Activated T-helper 17 cell treated with anti-CD3 and anti-CD28 coated beads, Interleukin-2, amount 50 U/mL, for 72 hours (primary cell): ENCODE data around the gene CDH15. TPM values are rescaled to one million over a fixed set of nuclear protein-coding genes. Genes with fewer than 3 reads are reported as not detected.

Source experiments
- ATAC-seq: fragments of 150-1000 bp; cut with Tn5 transposase; replicated peaks from 2 replicates; pipeline ENCODE4 v1.10.0; 2021; ENCODE audit warnings: mild to moderate bottlenecking, moderate library complexity
- H3K27ac Mint-ChIP-seq: one replicate; pipeline ENCODE4 v1.8.0; 2022; ENCODE audit warnings: mixed read lengths
- H3K27me3 Mint-ChIP-seq: one replicate; pipeline ENCODE4 v1.8.0; 2022; ENCODE audit warnings: mixed read lengths
- H3K36me3 Mint-ChIP-seq: one replicate; pipeline ENCODE4 v1.8.0; 2022; ENCODE audit warnings: low read depth, mild to moderate bottlenecking, mixed read lengths
- H3K4me1 Mint-ChIP-seq: one replicate; pipeline ENCODE4 v1.8.0; 2022; ENCODE audit warnings: mixed read lengths
- H3K4me3 Mint-ChIP-seq: one replicate; pipeline ENCODE4 v1.8.0; 2022; ENCODE audit warnings: mild to moderate bottlenecking, mixed read lengths
- H3K9me3 Mint-ChIP-seq: one replicate; pipeline ENCODE4 v1.8.0; 2022; ENCODE audit warnings: mixed read lengths
- total RNA-seq, 2 donors: library from RNA; stranded (reverse); gene quantifications; one replicate each; pipeline ENCODE4 v1.2.3, GENCODE V29; 2022

CDH15 gene, protein sequence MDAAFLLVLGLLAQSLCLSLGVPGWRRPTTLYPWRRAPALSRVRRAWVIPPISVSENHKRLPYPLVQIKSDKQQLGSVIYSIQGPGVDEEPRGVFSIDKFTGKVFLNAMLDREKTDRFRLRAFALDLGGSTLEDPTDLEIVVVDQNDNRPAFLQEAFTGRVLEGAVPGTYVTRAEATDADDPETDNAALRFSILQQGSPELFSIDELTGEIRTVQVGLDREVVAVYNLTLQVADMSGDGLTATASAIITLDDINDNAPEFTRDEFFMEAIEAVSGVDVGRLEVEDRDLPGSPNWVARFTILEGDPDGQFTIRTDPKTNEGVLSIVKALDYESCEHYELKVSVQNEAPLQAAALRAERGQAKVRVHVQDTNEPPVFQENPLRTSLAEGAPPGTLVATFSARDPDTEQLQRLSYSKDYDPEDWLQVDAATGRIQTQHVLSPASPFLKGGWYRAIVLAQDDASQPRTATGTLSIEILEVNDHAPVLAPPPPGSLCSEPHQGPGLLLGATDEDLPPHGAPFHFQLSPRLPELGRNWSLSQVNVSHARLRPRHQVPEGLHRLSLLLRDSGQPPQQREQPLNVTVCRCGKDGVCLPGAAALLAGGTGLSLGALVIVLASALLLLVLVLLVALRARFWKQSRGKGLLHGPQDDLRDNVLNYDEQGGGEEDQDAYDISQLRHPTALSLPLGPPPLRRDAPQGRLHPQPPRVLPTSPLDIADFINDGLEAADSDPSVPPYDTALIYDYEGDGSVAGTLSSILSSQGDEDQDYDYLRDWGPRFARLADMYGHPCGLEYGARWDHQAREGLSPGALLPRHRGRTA
- total RNA-seq, result under 1 TPM; 0.15 to 0.37 TPM

DNA sequence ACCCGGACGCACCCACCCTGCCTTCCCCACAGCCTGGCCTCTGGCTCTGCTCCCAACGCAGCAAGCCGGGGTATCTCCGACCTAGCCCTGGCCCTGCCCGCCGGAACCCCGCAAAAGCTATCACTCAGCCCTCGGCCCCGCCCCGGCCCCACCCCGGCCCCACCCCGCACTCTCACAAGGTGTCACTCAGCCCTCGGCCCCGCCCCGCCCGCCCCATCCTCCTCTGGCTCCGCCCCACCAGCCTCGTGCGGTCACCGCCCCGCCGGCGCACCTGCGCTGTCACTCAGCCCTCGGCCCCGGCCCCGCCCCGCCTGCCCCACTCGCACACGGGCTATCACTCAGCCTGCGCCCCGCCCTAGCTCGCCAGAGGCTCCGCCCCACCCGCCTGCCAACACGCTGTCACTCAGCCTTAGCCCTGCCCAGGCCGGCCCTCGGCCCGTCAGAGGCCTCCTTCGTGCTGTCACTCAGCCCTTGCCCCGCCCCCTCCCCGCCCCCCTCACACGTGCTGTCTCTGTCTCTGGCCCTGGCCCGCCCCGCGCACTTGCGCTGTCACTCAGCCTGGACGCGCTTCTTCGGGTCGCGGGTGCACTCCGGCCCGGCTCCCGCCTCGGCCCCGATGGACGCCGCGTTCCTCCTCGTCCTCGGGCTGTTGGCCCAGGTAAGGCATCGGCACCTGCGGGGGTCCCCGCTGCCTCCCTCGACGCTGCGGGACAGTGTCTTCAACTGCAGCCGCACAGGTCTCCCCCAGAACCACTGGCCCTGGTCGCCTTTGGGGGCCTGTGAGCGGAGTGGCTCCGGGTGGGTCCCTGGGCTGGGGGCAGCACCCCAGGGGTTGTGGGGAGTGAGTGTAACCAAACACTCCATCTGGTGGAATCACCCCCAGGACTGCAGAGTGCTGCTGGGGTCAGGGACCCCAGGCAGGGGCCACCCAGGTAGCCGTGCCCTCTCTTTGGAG, at the start of gene CDH15:
Gene CDH15 (plus strand): TSS at position 533 of the 955 bp plus-strand sequence. CDS start 84 bp downstream, at position 617.
- peaks cover 2% of the 10 kb centered on the region for H3K27me3 Mint-ChIP-seq
- peaks cover 5% of the 10 kb centered on the region for H3K4me1 Mint-ChIP-seq
- no peaks in the 10 kb centered on the region for H3K36me3 Mint-ChIP-seq
- peak within 1 kb of the TSS; percentile 20 for H3K27ac Mint-ChIP-seq
- H3K9me3 Mint-ChIP-seq, result no peaks in the 10 kb centered on the region
- ATAC-seq, result peak; percentile 95
- peak within 1 kb of the TSS; percentile 69 for H3K4me3 Mint-ChIP-seq

DNA sequence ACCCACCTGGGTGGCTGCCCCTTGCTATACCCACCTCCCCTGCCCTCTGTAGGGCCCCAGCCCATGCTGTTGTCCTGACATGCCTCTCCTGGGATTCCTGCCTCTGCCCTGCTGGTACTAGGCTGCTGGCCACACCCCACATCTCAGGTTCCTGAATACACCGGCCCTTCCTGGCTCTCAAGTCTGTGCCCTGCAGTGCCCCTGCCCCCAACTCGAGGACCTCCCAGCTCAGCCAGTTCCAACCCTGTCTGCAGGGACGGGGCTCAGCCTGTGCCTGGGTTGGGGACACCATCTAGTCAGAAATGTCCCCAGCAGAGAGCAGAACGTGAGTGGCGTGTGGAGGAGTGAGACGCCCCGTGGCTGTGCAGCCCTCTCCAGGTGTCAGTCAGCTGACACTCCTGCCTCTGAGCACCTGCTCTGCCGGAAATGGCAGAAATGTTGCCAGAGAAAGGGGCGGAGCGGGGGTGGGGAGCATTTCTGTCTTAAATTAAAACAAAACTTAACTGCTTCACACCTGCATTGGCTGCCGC, 49.2 kb upstream of the CDH15 start:
- H3K4me3 Mint-ChIP-seq, result no peak overlapping the region
- peaks cover 35% of the 10 kb centered on the region for H3K36me3 Mint-ChIP-seq
- peak; percentile 64 for ATAC-seq
- H3K27me3 Mint-ChIP-seq, result no peaks in the 10 kb centered on the region
- H3K27ac Mint-ChIP-seq, result peak overlapping the region; percentile 41
- no peaks in the 10 kb centered on the region for H3K9me3 Mint-ChIP-seq
- peaks cover 4% of the 10 kb centered on the region for H3K4me1 Mint-ChIP-seq

DNA sequence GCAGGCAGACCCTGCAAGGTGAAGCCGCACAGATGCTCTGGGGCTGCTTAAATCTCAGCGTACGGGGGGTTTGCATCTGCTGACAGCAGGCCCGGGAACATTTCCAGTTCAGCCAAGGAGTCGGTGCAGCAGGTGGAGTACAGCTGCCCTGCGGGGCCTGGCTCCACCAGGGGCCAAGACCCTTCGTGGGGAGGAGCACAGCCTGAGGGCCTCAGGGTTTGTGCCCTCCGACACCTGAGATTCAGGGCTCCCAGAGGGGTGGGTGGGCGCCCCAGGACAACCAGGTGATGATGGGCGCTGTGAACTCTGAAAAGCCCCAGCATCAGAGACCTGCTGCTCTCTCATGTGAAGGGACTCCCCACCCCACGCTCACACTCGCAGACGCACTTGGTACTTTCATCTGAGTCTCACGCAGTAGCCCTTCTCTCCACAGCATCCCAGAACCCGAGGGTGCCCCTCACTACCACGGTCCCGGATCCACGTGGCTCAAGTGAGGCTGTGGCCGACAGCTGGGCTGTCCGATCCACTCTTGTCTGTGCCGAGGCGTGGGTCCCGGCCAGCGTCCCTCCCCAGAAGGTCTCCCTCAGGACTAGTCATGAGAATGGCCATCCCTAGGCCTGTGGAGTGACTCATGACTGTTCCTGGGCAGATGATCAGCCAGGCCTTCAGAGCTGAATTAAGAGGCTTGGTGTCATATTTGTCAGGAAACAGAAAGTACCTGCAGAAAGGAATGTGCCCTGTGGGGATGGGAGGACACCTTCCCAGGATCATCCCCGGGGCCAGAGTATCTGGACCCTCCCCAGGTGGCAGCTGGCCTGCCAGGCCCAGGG, 48.3 kb upstream of the CDH15 start:
- Mint-ChIP-seq H3K4me1 (peaks cover 4% of the 10 kb centered on the region), H3K9me3 (no peaks in the 10 kb centered on the region), H3K4me3 (no peak overlapping the region), H3K36me3 (peaks cover 29% of the 10 kb centered on the region), H3K27ac (peak overlapping the region; percentile 41), H3K27me3 (no peaks in the 10 kb centered on the region)
- ATAC-seq, result no peak

DNA sequence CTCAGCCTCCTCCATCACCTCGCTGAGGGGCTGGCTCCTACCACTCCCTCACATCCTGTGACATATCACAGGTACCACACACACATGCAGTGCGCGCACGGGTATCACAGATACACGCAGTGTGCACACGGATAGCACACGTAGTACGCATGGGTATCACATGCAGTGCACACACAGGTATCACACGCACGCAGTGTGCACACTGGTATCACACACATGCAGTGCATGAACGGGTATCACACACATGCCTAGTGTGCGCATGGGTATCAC, 47.8 kb upstream of the CDH15 start:
- Mint-ChIP-seq H3K36me3 (peaks cover 30% of the 10 kb centered on the region), H3K9me3 (no peaks in the 10 kb centered on the region), H3K27me3 (no peaks in the 10 kb centered on the region), H3K4me3 (no peak overlapping the region), H3K4me1 (peaks cover 4% of the 10 kb centered on the region), H3K27ac (peak overlapping the region; percentile 41)
- ATAC-seq, result no peak

DNA sequence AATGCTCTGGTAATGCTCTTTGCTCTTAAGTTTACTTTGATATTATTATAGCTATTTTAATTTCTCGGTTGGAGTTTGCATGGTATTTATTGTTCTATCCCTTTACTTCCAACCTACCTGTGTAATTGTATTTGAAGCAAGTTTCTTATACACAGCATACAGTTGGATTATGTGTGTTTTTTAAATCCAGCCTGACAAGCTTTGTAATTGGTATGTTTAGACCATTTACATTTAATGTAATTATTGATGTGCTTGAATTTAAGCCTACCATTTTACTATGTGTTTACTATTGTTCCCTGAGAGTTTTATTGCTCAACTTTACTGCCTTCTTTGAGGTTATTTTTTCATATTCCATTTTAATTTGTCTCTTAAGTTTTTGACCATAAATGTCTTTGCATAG, 42.2 kb upstream of the CDH15 start:
- H3K9me3 Mint-ChIP-seq, result no peaks in the 10 kb centered on the region
- H3K27ac Mint-ChIP-seq, result no peak overlapping the region
- no peak for ATAC-seq
- peaks cover 4% of the 10 kb centered on the region for H3K4me1 Mint-ChIP-seq
- no peak overlapping the region for H3K4me3 Mint-ChIP-seq
- H3K36me3 Mint-ChIP-seq, result peaks cover 35% of the 10 kb centered on the region
- H3K27me3 Mint-ChIP-seq, result no peaks in the 10 kb centered on the region

DNA sequence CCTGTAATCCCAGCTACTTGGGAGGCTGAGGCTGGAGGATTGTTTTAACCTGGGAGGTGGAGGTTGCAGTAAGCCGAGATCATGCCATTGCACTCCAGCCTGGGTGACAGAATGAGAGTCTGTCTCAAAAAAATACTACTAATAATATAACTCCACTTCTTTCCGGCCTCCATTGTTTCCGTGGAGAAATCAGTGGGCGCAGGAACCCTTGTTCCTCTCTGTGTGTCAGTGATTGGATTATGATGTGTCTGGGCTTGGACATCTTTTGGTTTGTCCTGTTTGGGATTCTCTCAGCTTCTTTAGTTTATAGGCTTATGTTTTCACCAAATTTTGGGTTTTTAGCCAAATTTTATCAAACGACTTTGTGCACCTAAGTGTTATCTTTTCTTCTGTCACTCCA, 41.1 kb upstream of the CDH15 start:
- ATAC-seq, result no peak
- no peaks in the 10 kb centered on the region for H3K9me3 Mint-ChIP-seq
- no peak overlapping the region for H3K4me3 Mint-ChIP-seq
- peaks cover 4% of the 10 kb centered on the region for H3K4me1 Mint-ChIP-seq
- no peaks in the 10 kb centered on the region for H3K27me3 Mint-ChIP-seq
- H3K27ac Mint-ChIP-seq, result no peak overlapping the region
- H3K36me3 Mint-ChIP-seq, result peaks cover 46% of the 10 kb centered on the region

DNA sequence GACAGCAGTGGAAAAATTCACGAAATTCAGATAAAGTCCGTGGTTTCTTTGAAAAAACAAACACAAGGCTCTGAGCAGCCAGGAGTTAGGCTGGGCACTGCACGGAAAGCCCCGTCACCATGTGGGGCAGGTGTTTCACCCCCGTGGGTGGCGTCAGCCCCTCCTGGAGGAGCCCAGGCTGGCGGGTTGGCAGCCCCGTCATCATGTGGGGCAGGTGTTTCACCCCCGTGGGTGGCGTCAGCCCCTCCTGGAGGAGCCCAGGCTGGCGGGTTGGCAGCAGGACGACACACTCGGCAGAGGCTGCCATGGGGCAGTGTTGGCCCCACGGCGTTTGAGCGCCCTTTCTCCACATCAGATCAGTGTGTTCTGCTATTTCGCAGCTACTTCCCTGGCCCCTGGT, 39.8 kb upstream of the CDH15 start:
- Mint-ChIP-seq H3K27ac (no peak overlapping the region), H3K4me1 (no peaks in the 10 kb centered on the region), H3K4me3 (no peak overlapping the region), H3K9me3 (no peaks in the 10 kb centered on the region), H3K27me3 (no peaks in the 10 kb centered on the region), H3K36me3 (peaks cover 47% of the 10 kb centered on the region)
- peak; percentile 47 for ATAC-seq

DNA sequence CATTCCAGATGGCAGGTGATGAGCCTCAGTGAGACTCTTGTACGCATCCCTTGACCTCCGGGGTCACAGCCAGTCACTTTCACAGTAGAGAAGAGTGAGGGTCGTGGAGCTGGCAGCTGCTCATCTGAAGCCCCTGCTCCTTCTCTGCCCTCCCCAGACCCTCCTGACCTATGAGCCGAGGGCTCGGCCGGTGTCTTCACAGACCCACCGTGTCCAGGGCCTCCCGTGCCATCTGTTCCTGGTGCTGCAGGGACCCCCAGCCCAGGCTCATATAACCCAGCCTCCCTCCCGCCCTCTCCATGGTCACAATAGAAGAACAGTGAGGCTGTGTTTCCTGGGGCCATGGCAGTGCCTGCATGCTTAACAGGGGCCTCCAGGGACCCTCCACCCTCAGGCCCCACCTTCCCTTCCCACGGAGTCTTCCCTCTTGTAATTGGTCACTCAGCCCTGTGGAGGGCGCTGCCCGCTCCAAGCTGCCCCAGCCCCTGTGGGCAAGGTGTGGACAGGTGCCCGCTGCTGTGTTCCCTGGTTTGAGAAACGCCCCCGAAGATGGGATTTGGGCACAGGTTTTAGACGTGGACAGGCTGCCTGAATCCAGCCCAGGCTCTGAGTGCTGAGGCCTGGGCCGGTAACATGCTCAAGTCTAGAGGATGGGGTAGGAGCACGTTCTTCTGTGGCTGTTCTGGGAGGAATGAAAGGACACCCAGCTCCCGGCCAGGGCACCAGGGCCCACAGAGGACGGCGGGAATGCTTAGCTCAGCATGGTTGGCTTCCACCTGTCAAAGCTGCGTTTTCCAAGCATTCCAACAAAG, 39.1 kb upstream of the CDH15 start:
- Mint-ChIP-seq H3K36me3 (peaks cover 47% of the 10 kb centered on the region), H3K4me1 (no peaks in the 10 kb centered on the region), H3K4me3 (no peak overlapping the region), H3K27me3 (no peaks in the 10 kb centered on the region), H3K9me3 (no peaks in the 10 kb centered on the region), H3K27ac (no peak overlapping the region)
- no peak for ATAC-seq

DNA sequence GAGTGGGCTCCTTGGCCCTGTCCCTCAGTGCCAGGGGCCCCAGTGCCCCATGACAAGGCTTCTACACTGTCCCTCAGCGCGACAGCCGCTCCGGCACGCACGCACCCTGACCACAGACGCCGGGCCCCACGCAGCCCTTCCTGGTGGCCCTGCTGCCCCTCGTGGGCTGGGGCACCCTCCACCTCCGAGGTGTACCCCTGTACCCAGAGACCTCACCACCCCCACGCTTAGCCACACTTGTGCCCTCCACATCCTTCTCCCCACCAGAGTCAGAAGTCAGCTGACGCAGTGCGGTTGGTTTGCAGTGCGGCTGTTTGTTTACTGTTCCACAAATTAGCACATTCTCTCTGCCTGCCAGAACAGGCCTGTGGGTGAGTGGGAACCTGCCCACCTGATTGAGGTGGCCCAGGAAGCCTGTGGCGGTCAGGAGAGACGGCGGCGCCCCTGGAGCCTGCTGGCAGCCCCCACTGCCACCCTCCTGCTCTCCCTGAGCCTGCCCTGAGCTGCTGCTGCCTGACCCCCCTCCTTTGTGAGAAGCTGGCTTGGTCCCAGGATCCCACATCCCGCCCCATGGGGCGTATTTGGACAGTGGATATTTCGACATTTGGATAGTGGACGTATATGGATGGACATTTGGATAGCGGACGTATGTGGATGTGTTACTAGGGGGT, 38.0 kb upstream of the CDH15 start:
- ATAC-seq, result no peak
- H3K27ac Mint-ChIP-seq, result no peak overlapping the region
- H3K36me3 Mint-ChIP-seq, result peaks cover 45% of the 10 kb centered on the region
- no peak overlapping the region for H3K4me3 Mint-ChIP-seq
- no peaks in the 10 kb centered on the region for H3K9me3 Mint-ChIP-seq
- H3K4me1 Mint-ChIP-seq, result no peaks in the 10 kb centered on the region
- H3K27me3 Mint-ChIP-seq, result no peaks in the 10 kb centered on the region

DNA sequence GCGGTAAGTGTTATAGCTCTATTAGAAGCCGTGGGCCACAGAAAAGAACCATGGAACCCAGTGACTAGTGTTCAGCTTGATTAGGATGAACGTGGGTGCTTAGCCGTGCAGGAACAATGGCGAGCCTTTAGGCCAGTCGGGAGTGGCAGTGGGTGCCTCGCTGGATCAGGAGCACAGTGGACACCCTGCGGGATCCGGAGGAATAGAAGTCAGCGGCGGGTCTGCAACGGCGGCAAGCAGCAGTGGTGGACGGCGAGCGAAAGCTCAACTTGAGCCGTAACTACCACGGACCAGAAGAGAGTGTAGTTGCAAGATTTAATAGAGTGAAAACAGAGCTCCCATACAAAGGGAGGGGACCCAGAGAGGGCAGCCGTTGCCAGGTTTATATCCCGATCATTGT, 37.3 kb upstream of the CDH15 start:
- H3K9me3 Mint-ChIP-seq, result no peaks in the 10 kb centered on the region
- H3K4me3 Mint-ChIP-seq, result no peak overlapping the region
- no peaks in the 10 kb centered on the region for H3K4me1 Mint-ChIP-seq
- no peak for ATAC-seq
- H3K36me3 Mint-ChIP-seq, result peaks cover 39% of the 10 kb centered on the region
- no peak overlapping the region for H3K27ac Mint-ChIP-seq
- no peaks in the 10 kb centered on the region for H3K27me3 Mint-ChIP-seq

DNA sequence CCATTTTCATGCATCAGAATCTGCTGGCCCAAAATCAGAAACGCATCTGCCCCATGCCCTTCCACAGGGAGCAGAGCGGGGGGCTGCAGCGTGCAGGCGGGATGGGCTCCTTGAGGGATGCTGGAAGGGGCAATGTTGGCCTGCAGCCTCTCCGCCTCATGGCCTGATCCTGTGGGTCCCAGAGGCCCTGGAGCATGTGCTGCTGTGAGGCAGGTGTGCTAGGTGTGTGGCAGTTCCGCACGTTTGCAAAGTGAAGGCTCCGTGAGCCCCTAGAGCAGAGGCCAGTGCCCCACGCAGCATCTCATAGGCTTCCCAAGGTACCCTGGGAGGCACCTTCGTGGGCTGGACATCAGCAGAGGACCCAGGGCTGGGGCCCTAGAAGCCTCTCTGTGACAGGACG, 36.4 kb upstream of the CDH15 start:
- no peaks in the 10 kb centered on the region for H3K9me3 Mint-ChIP-seq
- no peak for ATAC-seq
- H3K4me3 Mint-ChIP-seq, result no peak overlapping the region
- no peaks in the 10 kb centered on the region for H3K4me1 Mint-ChIP-seq
- H3K36me3 Mint-ChIP-seq, result peaks cover 34% of the 10 kb centered on the region
- H3K27ac Mint-ChIP-seq, result no peak overlapping the region
- H3K27me3 Mint-ChIP-seq, result no peaks in the 10 kb centered on the region

DNA sequence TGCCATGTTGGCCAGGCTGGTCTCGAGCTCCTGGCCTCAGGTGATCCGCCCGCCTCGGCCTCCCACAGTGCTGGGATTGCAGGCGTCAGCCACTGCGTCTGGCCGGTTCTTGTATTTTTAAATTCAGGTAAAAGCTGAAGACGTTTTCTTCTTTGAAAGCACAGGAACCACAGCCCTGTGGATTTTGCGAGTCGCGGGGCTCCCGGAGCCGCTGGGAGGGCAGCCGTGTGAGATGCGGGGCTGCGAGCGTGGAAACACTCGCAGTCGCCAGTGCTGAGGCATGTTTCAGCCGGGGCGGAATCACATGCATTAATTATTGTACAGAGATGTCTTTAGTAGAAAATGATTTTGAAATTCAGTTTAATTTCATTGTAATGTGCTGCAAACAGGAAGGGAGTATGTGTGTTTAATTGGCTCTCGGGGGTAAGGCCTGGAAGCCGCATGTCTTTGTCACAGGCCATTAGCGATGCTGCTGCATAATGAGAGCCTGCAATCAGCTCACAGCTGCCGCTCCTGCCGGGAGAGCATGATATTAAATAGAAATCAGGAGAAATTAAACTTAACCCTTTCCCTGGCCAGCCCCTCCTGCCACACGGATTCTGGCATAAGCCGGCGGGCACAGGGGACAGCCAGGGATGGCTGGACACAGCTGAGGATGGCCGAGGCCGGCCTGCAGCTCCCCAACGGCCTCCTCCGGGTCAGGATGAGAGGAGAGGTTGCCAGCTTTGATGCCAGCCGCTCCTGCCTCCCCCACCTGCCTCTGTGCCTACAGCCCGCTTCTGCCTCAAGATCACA, 35.4 kb upstream of the CDH15 start:
- no peak for ATAC-seq
- no peak overlapping the region for H3K27ac Mint-ChIP-seq
- no peak overlapping the region for H3K4me3 Mint-ChIP-seq
- H3K9me3 Mint-ChIP-seq, result no peaks in the 10 kb centered on the region
- H3K36me3 Mint-ChIP-seq, result peaks cover 35% of the 10 kb centered on the region
- H3K27me3 Mint-ChIP-seq, result no peaks in the 10 kb centered on the region
- no peaks in the 10 kb centered on the region for H3K4me1 Mint-ChIP-seq
